Erythroblast (primary cell): ENCODE measurements around the gene TCF19.

ENCODE experiments used
- GATA1 ChIP-seq: IDR thresholded peaks from 2 replicates; pipeline ENCODE4 v1.6.1; 2011; ENCODE audit warnings: low read depth, mild to moderate bottlenecking, control low read depth, low read length, moderate library complexity
- POLR2A ChIP-seq: IDR thresholded peaks from 2 replicates; pipeline ENCODE4 v1.6.1; 2011; ENCODE audit warnings: mild to moderate bottlenecking, low read length

- TF ChIP-seq POLR2A, result no peak
- TF ChIP-seq GATA1, result no peak
These were observed 15.2 kb upstream of the TCF19 start for GRCh38 chr6:31143148-31143547.
